ENCODE measurements around the gene SHROOM3.

DNA sequence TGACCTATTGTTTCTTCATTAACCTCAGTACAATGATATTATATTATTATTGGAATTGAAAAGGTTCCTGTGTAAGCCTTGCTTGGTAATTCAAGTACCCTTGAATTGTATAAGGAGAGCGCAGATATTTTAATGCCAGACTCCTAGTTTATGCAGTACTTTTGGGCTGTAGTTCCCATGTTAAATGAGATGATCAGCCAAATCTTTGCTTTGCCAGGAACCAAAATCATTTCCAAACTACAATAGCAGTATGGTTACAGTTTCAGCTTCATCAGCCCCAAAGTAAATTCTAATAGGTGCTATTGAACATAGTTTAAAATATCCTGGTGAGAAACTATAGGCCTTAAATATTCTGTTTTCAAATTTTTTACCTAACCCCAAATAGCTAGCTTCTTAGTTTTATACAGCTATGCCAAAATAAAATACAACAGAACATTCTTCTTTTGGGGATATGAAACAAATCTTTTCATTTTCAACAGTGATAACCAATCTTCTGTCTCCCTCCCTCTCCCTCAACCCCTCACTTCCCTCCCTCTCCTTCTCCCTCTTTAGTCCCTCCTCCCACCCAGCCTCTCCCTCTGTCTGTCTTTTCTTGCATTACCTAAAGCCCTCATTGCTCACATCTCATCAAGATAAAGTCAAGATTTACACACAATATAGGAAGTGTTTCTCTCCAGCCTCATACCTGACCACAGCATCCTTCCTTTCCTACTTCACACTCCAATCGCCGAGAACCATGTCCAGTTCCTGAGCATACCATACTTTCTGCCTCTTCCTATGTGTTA is 190.1 kb downstream of the SHROOM3 start:
- TF ChIP-seq, protein P1, sequence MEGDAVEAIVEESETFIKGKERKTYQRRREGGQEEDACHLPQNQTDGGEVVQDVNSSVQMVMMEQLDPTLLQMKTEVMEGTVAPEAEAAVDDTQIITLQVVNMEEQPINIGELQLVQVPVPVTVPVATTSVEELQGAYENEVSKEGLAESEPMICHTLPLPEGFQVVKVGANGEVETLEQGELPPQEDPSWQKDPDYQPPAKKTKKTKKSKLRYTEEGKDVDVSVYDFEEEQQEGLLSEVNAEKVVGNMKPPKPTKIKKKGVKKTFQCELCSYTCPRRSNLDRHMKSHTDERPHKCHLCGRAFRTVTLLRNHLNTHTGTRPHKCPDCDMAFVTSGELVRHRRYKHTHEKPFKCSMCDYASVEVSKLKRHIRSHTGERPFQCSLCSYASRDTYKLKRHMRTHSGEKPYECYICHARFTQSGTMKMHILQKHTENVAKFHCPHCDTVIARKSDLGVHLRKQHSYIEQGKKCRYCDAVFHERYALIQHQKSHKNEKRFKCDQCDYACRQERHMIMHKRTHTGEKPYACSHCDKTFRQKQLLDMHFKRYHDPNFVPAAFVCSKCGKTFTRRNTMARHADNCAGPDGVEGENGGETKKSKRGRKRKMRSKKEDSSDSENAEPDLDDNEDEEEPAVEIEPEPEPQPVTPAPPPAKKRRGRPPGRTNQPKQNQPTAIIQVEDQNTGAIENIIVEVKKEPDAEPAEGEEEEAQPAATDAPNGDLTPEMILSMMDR (IDR thresholded peaks at IDR 0.05) = no peak
- no peak for TF ChIP-seq POLR2A (IDR thresholded peaks at IDR 0.05)
